ENCODE measurements around the gene CDK10.

DNA sequence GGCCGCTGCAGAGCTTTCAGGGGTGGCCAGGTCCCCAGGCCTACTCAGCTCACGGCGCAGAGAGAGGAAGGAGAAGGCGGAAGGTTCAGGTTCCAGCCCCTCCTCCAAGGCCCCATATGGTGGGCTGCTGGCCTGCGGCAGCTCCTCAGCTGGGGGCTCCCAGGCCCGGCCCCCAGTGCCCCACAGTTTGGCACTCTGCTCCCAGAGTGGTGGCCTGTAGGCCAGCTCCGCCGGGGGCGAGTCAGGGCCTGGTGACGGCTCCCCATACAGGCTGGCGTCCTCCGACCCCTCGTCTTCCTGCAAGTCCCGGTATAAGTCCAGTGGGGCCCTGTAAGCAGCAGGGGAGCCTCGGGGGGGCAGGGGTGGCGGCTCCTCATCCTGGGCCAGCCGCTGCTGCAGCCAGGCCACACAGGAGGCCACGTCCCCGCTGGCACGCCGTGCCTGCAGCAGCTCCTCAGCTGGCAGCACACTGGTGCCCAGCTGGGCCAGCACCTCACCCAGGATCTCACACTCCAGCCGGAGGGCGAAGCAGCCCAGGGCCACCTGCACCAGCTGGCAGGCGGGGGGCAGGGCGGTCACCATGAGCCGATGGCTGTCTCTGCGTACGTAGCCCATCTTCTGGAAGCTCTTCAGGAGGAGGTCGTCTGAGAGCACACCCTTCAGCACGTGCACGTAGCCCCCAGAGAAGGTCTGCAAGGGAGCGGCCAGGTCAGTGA, 11.3 kb downstream of the CDK10 start:
- TF ChIP-seq, protein P1, sequence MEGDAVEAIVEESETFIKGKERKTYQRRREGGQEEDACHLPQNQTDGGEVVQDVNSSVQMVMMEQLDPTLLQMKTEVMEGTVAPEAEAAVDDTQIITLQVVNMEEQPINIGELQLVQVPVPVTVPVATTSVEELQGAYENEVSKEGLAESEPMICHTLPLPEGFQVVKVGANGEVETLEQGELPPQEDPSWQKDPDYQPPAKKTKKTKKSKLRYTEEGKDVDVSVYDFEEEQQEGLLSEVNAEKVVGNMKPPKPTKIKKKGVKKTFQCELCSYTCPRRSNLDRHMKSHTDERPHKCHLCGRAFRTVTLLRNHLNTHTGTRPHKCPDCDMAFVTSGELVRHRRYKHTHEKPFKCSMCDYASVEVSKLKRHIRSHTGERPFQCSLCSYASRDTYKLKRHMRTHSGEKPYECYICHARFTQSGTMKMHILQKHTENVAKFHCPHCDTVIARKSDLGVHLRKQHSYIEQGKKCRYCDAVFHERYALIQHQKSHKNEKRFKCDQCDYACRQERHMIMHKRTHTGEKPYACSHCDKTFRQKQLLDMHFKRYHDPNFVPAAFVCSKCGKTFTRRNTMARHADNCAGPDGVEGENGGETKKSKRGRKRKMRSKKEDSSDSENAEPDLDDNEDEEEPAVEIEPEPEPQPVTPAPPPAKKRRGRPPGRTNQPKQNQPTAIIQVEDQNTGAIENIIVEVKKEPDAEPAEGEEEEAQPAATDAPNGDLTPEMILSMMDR (IDR thresholded peaks at IDR 0.05; ENCODE audit: low read depth, low read length, poor library complexity, severe bottlenecking): no peak
- TF ChIP-seq EZH2phosphoT487 (IDR thresholded peaks at IDR 0.05; ENCODE audit: borderline replicate concordance, low read length): no peak
